ENCODE measurements around the gene VPS37D.

DNA sequence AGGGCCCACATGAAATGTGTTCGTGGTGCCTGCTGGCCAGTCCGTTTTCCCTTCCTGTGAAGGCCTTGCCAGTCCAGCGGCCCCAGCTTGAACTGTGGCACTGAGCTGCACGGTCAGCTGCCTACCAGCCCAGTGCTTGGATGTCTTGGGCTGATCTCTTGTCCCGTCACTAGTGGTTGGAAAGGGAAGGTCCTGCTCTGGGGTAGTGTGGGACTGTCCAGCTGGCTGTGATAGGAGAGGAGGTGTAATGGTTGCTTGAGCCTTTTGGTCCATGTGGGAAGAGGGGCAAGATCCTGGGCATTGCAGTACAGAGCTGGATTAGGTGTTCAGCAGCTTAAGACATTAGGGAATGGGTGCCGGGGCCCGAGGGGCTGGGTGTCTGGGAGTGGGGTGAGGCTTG is 30.8 kb downstream of the VPS37D start:
- TF ChIP-seq EZH2phosphoT487 (conservative IDR thresholded peaks at IDR 0.05; ENCODE audit: low read length), result no peak
- TF ChIP-seq, protein P1, sequence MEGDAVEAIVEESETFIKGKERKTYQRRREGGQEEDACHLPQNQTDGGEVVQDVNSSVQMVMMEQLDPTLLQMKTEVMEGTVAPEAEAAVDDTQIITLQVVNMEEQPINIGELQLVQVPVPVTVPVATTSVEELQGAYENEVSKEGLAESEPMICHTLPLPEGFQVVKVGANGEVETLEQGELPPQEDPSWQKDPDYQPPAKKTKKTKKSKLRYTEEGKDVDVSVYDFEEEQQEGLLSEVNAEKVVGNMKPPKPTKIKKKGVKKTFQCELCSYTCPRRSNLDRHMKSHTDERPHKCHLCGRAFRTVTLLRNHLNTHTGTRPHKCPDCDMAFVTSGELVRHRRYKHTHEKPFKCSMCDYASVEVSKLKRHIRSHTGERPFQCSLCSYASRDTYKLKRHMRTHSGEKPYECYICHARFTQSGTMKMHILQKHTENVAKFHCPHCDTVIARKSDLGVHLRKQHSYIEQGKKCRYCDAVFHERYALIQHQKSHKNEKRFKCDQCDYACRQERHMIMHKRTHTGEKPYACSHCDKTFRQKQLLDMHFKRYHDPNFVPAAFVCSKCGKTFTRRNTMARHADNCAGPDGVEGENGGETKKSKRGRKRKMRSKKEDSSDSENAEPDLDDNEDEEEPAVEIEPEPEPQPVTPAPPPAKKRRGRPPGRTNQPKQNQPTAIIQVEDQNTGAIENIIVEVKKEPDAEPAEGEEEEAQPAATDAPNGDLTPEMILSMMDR (IDR thresholded peaks at IDR 0.05; ENCODE audit: insufficient read depth, low read length, poor library complexity, severe bottlenecking), result no peak

All from SU-DHL-6 (cell line).